CD14-positive monocyte (primary cell): Measurements from ENCODE around the gene MIPOL1. TPM values are rescaled to one million over a fixed set of nuclear protein-coding genes. Genes with fewer than 3 reads are reported as not detected.
A peak's percentile ranks its signal among the peaks of the same experiment; 100 is the strongest.

ENCODE experiments used
- DNase-seq, 3 donors: peaks; one replicate each; pipeline ENCODE4 v3.0.0-alpha.2; 2011 to 2022
- H2AFZ ChIP-seq: 2 replicates; pipeline ENCODE4 v1.6.0; 2012; ENCODE audit warnings: mild to moderate bottlenecking, low read depth, low read length, inconsistent platforms; ENCODE audit not compliant: insufficient read depth, poor library complexity, severe bottlenecking
- H3K27ac ChIP-seq, 2 donors: 1 replicate in 1 of 2; 2 replicates in 1 of 2; pipeline ENCODE4 v1.5.1; 2012 to 2013; ENCODE audit warnings: low read length in 2 of 2, control low read depth in 1 of 2, inconsistent platforms in 1 of 2, low read depth in 1 of 2, mild to moderate bottlenecking in 1 of 2
- H3K27me3 ChIP-seq, 2 donors: one replicate each; pipeline versions ENCODE4 v1.6.0 to v1.6.1; 2011 to 2013; ENCODE audit warnings: low read length in 2 of 2; ENCODE audit not compliant: control insufficient read depth in 2 of 2, insufficient read depth in 2 of 2
- H3K36me3 ChIP-seq, 2 donors: replicated peaks in 1 of 2; 1 replicate in 1 of 2; 2 replicates in 1 of 2; pipeline versions ENCODE4 v1.5.1 to v1.6.1; 2012 to 2013; ENCODE audit warnings: low read length in 2 of 2, control low read depth in 1 of 2, inconsistent platforms in 1 of 2, mild to moderate bottlenecking in 1 of 2; ENCODE audit not compliant: insufficient read depth in 2 of 2, control insufficient read depth in 1 of 2
- H3K4me1 ChIP-seq, 2 donors: 1 replicate in 1 of 2; 2 replicates in 1 of 2; pipeline versions ENCODE4 v1.5.1 to v1.6.1; 2012 to 2013; ENCODE audit warnings: low read length in 2 of 2, control low read depth in 1 of 2, inconsistent platforms in 1 of 2, mild to moderate bottlenecking in 1 of 2, moderate library complexity in 1 of 2; ENCODE audit not compliant: insufficient read depth in 2 of 2, control insufficient read depth in 1 of 2
- H3K4me2 ChIP-seq: replicated peaks from 2 replicates; pipeline ENCODE3; 2012; ENCODE audit warnings: low read length, moderate library complexity, mild to moderate bottlenecking; ENCODE audit not compliant: poor library complexity, severe bottlenecking; ENCODE audit errors: extremely low read depth
- H3K4me3 ChIP-seq, 3 experiments: fragments of 200-600 bp in 1 of 3; sonication (generic) in 1 of 3; replicated peaks in 1 of 3; 1 replicate in 2 of 3; 2 replicates in 1 of 3; pipeline ENCODE4 v1.5.1; 2011 to 2013; ENCODE audit warnings: low read length in 3 of 3, mild to moderate bottlenecking in 3 of 3, control low read depth in 2 of 3, low read depth in 2 of 3, inconsistent platforms in 1 of 3, moderate library complexity in 1 of 3
- H3K79me2 ChIP-seq: 2 replicates; pipeline ENCODE4 v1.6.0; 2012; ENCODE audit warnings: mild to moderate bottlenecking, control low read depth, inconsistent platforms, low read length, moderate library complexity; ENCODE audit not compliant: insufficient read depth
- H3K9ac ChIP-seq: 2 replicates; pipeline ENCODE4 v1.6.0; 2017; ENCODE audit warnings: low read length, mild to moderate bottlenecking; ENCODE audit not compliant: insufficient read depth, poor library complexity, severe bottlenecking
- H3K9me3 ChIP-seq, 2 donors: replicated peaks in 1 of 2; 1 replicate in 1 of 2; 2 replicates in 1 of 2; pipeline versions ENCODE4 v1.5.1 to v1.6.1; 2012 to 2013; ENCODE audit warnings: low read length in 2 of 2, control low read depth in 1 of 2; ENCODE audit not compliant: control insufficient read depth in 1 of 2, insufficient read depth in 1 of 2
- H4K20me1 ChIP-seq: 2 replicates; pipeline ENCODE4 v1.6.0; 2012; ENCODE audit warnings: mild to moderate bottlenecking, low read length, control low read depth, moderate library complexity; ENCODE audit not compliant: insufficient read depth
- H3K27ac Mint-ChIP-seq, 7 donors: one replicate each; pipeline ENCODE4 v1.8.0; 2020; ENCODE audit warnings: mild to moderate bottlenecking in 7 of 7, mixed read lengths in 7 of 7, moderate library complexity in 6 of 7, inconsistent platforms in 2 of 7
- H3K27me3 Mint-ChIP-seq, 3 donors: one replicate each; pipeline ENCODE4 v1.8.0; 2021 to 2022; ENCODE audit warnings: low read depth in 3 of 3, mild to moderate bottlenecking in 3 of 3, mixed read lengths in 3 of 3, moderate library complexity in 3 of 3, inconsistent platforms in 1 of 3
- H3K36me3 Mint-ChIP-seq, 2 donors: one replicate each; pipeline ENCODE4 v1.8.0; 2020; ENCODE audit warnings: mixed read lengths in 2 of 2, inconsistent platforms in 1 of 2, mild to moderate bottlenecking in 1 of 2
- H3K4me1 Mint-ChIP-seq: one replicate; pipeline ENCODE4 v1.8.0; 2020; ENCODE audit warnings: mild to moderate bottlenecking, mixed read lengths
- H3K4me3 Mint-ChIP-seq, 2 donors: one replicate each; pipeline ENCODE4 v1.8.0; 2020; ENCODE audit warnings: mild to moderate bottlenecking in 2 of 2, mixed read lengths in 2 of 2, moderate library complexity in 1 of 2
- H3K9me3 Mint-ChIP-seq, 7 donors: one replicate each; pipeline ENCODE4 v1.8.0; 2020 to 2022; ENCODE audit warnings: mixed read lengths in 7 of 7, mild to moderate bottlenecking in 6 of 7, moderate library complexity in 6 of 7, inconsistent platforms in 2 of 7
- CTCF ChIP-seq: fragments of 200-600 bp; IDR thresholded peaks from one replicate; pipeline ENCODE4 v1.8.0; 2022; ENCODE audit warnings: antibody characterized with exemption, mild to moderate bottlenecking
- WGBS: methylation state at CpG from one replicate; pipeline ENCODE4 v1.1.5; 2013; ENCODE audit warnings: missing lambda C conversion rate; ENCODE audit not compliant: insufficient coverage; 5-methylcytosine and 5-hydroxymethylcytosine counted together
- intact Hi-C, 2 donors: fragments of 100-400 bp; cut with micrococcal nuclease; formaldehyde crosslinking; loops; one replicate each; pipeline versions ENCODE4 v1.15.0 to v1.15.1; 2023
- polyA plus RNA-seq, 3 donors: library from polyadenylated mRNA; depleted of rRNA in 1 of 3; unstranded in 2 of 3; stranded (reverse) in 1 of 3; fragments of 300-500 nt in 2 of 3; fragments of >200 nt in 1 of 3; fragmentation: Illumina TruSeq in 2 of 3; gene quantifications; 1 replicate in 2 of 3; 2 replicates in 1 of 3; pipeline ENCODE4 v1.2.3, GENCODE V29; 2012 to 2021

MIPOL1 gene
- polyA plus RNA-seq, 3 donors = not detected

- Histone ChIP-seq H2AFZ (no peak overlapping the region), H3K36me3 (no peaks in the 10 kb centered on the region), H3K27ac (no peak overlapping the region), H3K9me3 (no peaks in the 10 kb centered on the region), H3K27me3 (peaks cover 21 to 39% of the 10 kb centered on the region in 2 donors), H3K79me2 (no peaks in the 10 kb centered on the region), H3K4me1 (no peaks in the 10 kb centered on the region), H3K4me2 (no peak overlapping the region), H3K9ac (no peak overlapping the region), H4K20me1 (no peaks in the 10 kb centered on the region), H3K4me3 (no peak overlapping the region)
- H3K4me3 Mint-ChIP-seq = peak overlapping the region in 1 of 2 donors; percentile 53
- H3K9me3 Mint-ChIP-seq = peaks cover 0 to 8% (median 1%) of the 10 kb centered on the region in 7 donors
- intact Hi-C loops = no loop called here
- no peaks in the 10 kb centered on the region for H3K36me3 Mint-ChIP-seq
- DNase-seq = no peak
- H3K27me3 Mint-ChIP-seq = peaks cover 37 to 44% (median 37%) of the 10 kb centered on the region in 3 donors
- H3K4me1 Mint-ChIP-seq = peaks cover 6% of the 10 kb centered on the region
- no CpG with 5 or more reads among the region's 10 CpGs for WGBS
- no peak overlapping the region for H3K27ac Mint-ChIP-seq
- TF ChIP-seq CTCF = no peak
These were observed 26.7 kb upstream of the MIPOL1 start for GRCh38 chr14:37170993-37171392.

- H3K4me1 Mint-ChIP-seq = peaks cover 6% of the 10 kb centered on the region
- Histone ChIP-seq H4K20me1 (no peaks in the 10 kb centered on the region), H3K9me3 (no peaks in the 10 kb centered on the region), H3K4me1 (no peaks in the 10 kb centered on the region), H3K27me3 (peaks cover 21 to 39% of the 10 kb centered on the region in 2 donors), H3K36me3 (no peaks in the 10 kb centered on the region), H3K27ac (no peak overlapping the region), H3K4me2 (peak overlapping the region; percentile 11), H3K9ac (no peak overlapping the region), H2AFZ (peak overlapping the region; percentile 22), H3K79me2 (no peaks in the 10 kb centered on the region), H3K4me3 (peak overlapping the region in 1 of 3 experiments; percentile 2)
- peaks cover 0 to 8% (median 3%) of the 10 kb centered on the region in 7 donors for H3K9me3 Mint-ChIP-seq
- H3K27ac Mint-ChIP-seq = no peak overlapping the region
- H3K4me3 Mint-ChIP-seq = peak overlapping the region in 1 of 2 donors; percentile 85
- no peaks in the 10 kb centered on the region for H3K36me3 Mint-ChIP-seq
- peaks cover 36 to 44% (median 37%) of the 10 kb centered on the region in 3 donors for H3K27me3 Mint-ChIP-seq
- TF ChIP-seq CTCF = no peak
- intact Hi-C loops = no loop called here
- WGBS = 0% methylated on average over 3 of the region's 6 CpGs
- DNase-seq = no peak
These were observed 26.1 kb upstream of the MIPOL1 start for GRCh38 chr14:37171678-37172023.
